C4-2B (cell line): ENCODE results near the gene TMEM106C.

Source experiments
- CTCF ChIP-seq: fragments of 450-650 bp; conservative IDR thresholded peaks from 2 replicates; pipeline ENCODE4 v1.5.1; 2017; ENCODE audit warnings: mild to moderate bottlenecking
- ZFX ChIP-seq: fragments of 450-650 bp; IDR thresholded peaks from 2 replicates; pipeline ENCODE4 v1.6.1; 2017

DNA sequence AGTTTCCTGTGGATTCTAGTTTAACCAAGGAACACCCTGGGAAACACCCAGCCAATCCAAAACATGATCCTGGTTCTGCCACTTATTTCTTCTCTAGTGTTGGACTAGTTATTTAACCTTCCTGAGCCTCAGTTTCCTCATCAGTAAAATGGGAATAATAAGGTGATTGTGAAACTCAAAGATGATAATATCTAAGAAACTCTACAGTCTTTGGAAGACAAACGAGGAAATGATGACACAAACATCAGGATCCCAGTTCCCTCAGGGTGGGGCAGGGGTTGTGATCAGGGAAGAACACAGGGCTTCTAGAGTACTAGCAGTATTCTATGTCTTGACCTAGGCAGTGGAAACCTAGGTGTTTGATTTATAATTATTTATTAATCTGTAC is 18.1 kb upstream of the TMEM106C start:
- TF ChIP-seq CTCF (no peak), ZFX (no peak)
